HL-60 (cell line): ENCODE data around the gene TTLL11.

ENCODE experiments used
- DNase-seq, 2 experiments: peaks; one replicate each; pipeline ENCODE4 v3.0.0-alpha.2; 2010 to 2020; ENCODE audit warnings: low read depth in 1 of 2, low spot score in 1 of 2
- H3K27ac ChIP-seq: fragments of 250-450 bp; sonication (Bioruptor Pico); replicated peaks from 2 replicates; pipeline ENCODE4 v1.5.1; 2020; ENCODE audit warnings: mild to moderate bottlenecking, moderate library complexity
- H3K27me3 ChIP-seq: fragments of 250-450 bp; sonication (Bioruptor Pico); 2 replicates; pipeline ENCODE4 v1.5.1; 2021; ENCODE audit warnings: mild to moderate bottlenecking, moderate library complexity; ENCODE audit not compliant: insufficient read depth, poor library complexity, severe bottlenecking
- H3K4me3 ChIP-seq: replicated peaks from 2 replicates; pipeline ENCODE4 v1.5.1; 2011; ENCODE audit warnings: mild to moderate bottlenecking, control low read depth, low read length; ENCODE audit not compliant: insufficient read depth
- CTCF ChIP-seq: IDR thresholded peaks from one replicate; pipeline ENCODE4 v1.5.1; 2011; ENCODE audit warnings: low read length, control low read depth, inconsistent platforms; ENCODE audit not compliant: insufficient read depth
- GABPA ChIP-seq: IDR thresholded peaks from 2 replicates; pipeline ENCODE4 v1.6.1; 2012; ENCODE audit warnings: low read depth
- POLR2AphosphoS5 ChIP-seq: IDR thresholded peaks from 2 replicates; pipeline ENCODE4 v1.6.1; 2012; ENCODE audit warnings: low read depth
- REST ChIP-seq: IDR thresholded peaks from 2 replicates; pipeline ENCODE4 v1.6.1; 2012; ENCODE audit warnings: low read depth; ENCODE audit not compliant: insufficient replicate concordance
- SPI1 ChIP-seq: IDR thresholded peaks from 2 replicates; pipeline ENCODE4 v1.6.1; 2012; ENCODE audit warnings: low read depth, mild to moderate bottlenecking, borderline replicate concordance

TTLL11 gene

GRCh38 chr9:122084026-122084675 is 9.0 kb downstream of the TTLL11 start:
- H3K27me3 ChIP-seq: no peaks in the 10 kb centered on the region
- H3K27ac ChIP-seq: no peak overlapping the region
- no peak overlapping the region for H3K4me3 ChIP-seq
- TF ChIP-seq GABPA (no peak), SPI1 (no peak), POLR2AphosphoS5 (no peak), REST (no peak), CTCF (no peak)
- DNase-seq: no peak

GRCh38 chr9:122080986-122081385 is 12.1 kb downstream of the TTLL11 start:
- H3K27ac ChIP-seq: no peak overlapping the region
- no peak overlapping the region for H3K4me3 ChIP-seq
- TF ChIP-seq REST (no peak), POLR2AphosphoS5 (no peak), CTCF (no peak), GABPA (no peak), SPI1 (no peak)
- no peak for DNase-seq
- no peaks in the 10 kb centered on the region for H3K27me3 ChIP-seq

GRCh38 chr9:122078557-122078956 is 14.6 kb downstream of the TTLL11 start:
- Histone ChIP-seq H3K4me3 (no peak overlapping the region), H3K27ac (no peak overlapping the region), H3K27me3 (no peaks in the 10 kb centered on the region)
- no peak for TF ChIP-seq POLR2AphosphoS5
- no peak for TF ChIP-seq REST
- no peak for TF ChIP-seq GABPA
- no peak for TF ChIP-seq CTCF
- no peak for TF ChIP-seq SPI1
- no peak for DNase-seq
